ENCODE results near the gene BPTF. TPM values are rescaled to one million over a fixed set of nuclear protein-coding genes. Genes with fewer than 3 reads are reported as not detected.

The BPTF gene
- total and polyA plus RNA-seq, 2 of the 8 experiments (the other 6 are each of a cell fraction or from before 2014, with no cell fraction given): 107 to 228 TPM

- Histone ChIP-seq H3K56ac (replicated peaks; ENCODE audit: insufficient read length, low read depth, low read length) (no peak overlapping the region), H3K23ac (ENCODE audit: insufficient read length) (no peak overlapping the region), H2BK12ac (ENCODE audit: low read depth, low read length) (no peak overlapping the region), H2BK120ac (replicated peaks; ENCODE audit: low read depth, low read length) (no peak overlapping the region), H2AK5ac (ENCODE audit: low read depth, low read length) (no peak overlapping the region), H3K14ac (ENCODE audit: insufficient read length) (no peak overlapping the region), H3K4me2 (ENCODE audit: insufficient read depth in 1 of 2, low read depth in 2 of 2, low read length in 2 of 2) (no peak overlapping the region), H4K20me1 (replicated peaks in 1 of 2; ENCODE audit: control insufficient read depth in 1 of 2, insufficient read depth in 2 of 2, low read length in 2 of 2) (peaks cover 9 to 17% of the 10 kb centered on the region in 2 experiments), H3K9me3 (ENCODE audit: insufficient read depth in 2 of 2, low read depth in 1 of 2, low read length in 1 of 2) (0 out of 4 replicates have a peak, but pooled peaks cover 0 to 3% of the 10 kb centered on the region in 2 experiments), H2BK5ac (ENCODE audit: low read depth, low read length) (no peak overlapping the region), H4K91ac (replicated peaks; ENCODE audit: insufficient read length, low read length) (no peak overlapping the region), H3K18ac (ENCODE audit: extremely low read depth, low read length) (no peak overlapping the region), H4K5ac (ENCODE audit: insufficient read length, low read depth, low read length) (no peak overlapping the region), H3K4me3 (ENCODE audit: extremely low read depth in 1 of 4, insufficient read depth in 2 of 4, low read depth in 3 of 4, low read length in 4 of 4) (no peak overlapping the region), H3K23me2 (ENCODE audit: low read depth, low read length) (no peaks in the 10 kb centered on the region), H4K8ac (ENCODE audit: extremely low read depth, insufficient read depth, low read length) (no peak overlapping the region; the same call in 1 of the 2 replicates), H3K4ac (replicated peaks; ENCODE audit: insufficient read length, low read depth, low read length) (no peak overlapping the region), H3K27me3 (replicated peaks in 1 of 4; ENCODE audit: control insufficient read depth in 3 of 4, extremely low read depth in 1 of 4, insufficient read depth in 3 of 4, low read length in 3 of 4) (no peaks in the 10 kb centered on the region), H2AFZ (ENCODE audit: low read length) (no peak overlapping the region), H2BK20ac (ENCODE audit: low read length) (no peak overlapping the region), H3K27ac (ENCODE audit: low read depth, low read length) (no peak overlapping the region), H2BK15ac (ENCODE audit: low read length) (no peak overlapping the region), H3K79me2 (ENCODE audit: control insufficient read depth in 1 of 2, insufficient read depth in 2 of 2, low read length in 2 of 2) (peaks cover 49 to 99% of the 10 kb centered on the region in 2 experiments), H3K4me1 (replicated peaks in 1 of 4; ENCODE audit: control insufficient read depth in 3 of 4, insufficient read depth in 4 of 4, low read length in 3 of 4) (no peaks in the 10 kb centered on the region), H3K36me3 (ENCODE audit: control insufficient read depth in 2 of 4, insufficient read depth in 4 of 4, low read length in 3 of 4) (peaks cover 0 to 25% (median 13%) of the 10 kb centered on the region in 4 experiments; a peak in 6 of 8 replicates), H3K79me1 (ENCODE audit: low read depth, low read length) (peaks cover 4% of the 10 kb centered on the region; the same call in 1 of the 2 replicates), H3K9ac (replicated peaks in 1 of 4; ENCODE audit: extremely low read depth in 1 of 4, low read depth in 3 of 4, low read length in 3 of 4) (no peak overlapping the region)
- FAIRE-seq (no peak), DNase-seq (ENCODE audit: low read depth in 1 of 2, low spot score in 2 of 2) (no peak)
- TF ChIP-seq POLR2AphosphoS5 (IDR thresholded peaks at IDR 0.05; ENCODE audit: low read depth, low read length) (no peak), CREB1 (IDR thresholded peaks at IDR 0.05) (no peak), BRCA1 (IDR thresholded peaks at IDR 0.05; ENCODE audit: low read depth, low read length) (no peak)
- WGBS, 2 experiments (ENCODE audit: extremely low coverage in 1 of 2, insufficient coverage in 1 of 2, insufficient read length in 1 of 2, insufficient replicate concordance in 2 of 2, low coverage in 1 of 2, low lambda C conversion rate in 2 of 2, missing lambda C conversion rate in 1 of 2): 92% methylated on average over 6 of the region's 6 CpGs; no CpG with 5 or more reads in 1 of the 2 experiments
- POLR2A ChIA-PET (ENCODE audit: partially characterized antibody): no interaction called here
- CTCF ChIA-PET (ENCODE audit: partially characterized antibody): no interaction called here
Observed at GRCh38 chr17:67854378-67854777, 29.1 kb downstream of the BPTF start.
